COLO829 (cell line): ENCODE measurements around the gene UVSSA.

Experiments used
- DNase-seq: peaks from one replicate; pipeline ENCODE4 v3.0.0; 2012; ENCODE audit warnings: low spot score

Gene UVSSA

GRCh38 chr4:1409079-1409478 lies 62.1 kb downstream of the UVSSA start:
- no peak for DNase-seq

DNA sequence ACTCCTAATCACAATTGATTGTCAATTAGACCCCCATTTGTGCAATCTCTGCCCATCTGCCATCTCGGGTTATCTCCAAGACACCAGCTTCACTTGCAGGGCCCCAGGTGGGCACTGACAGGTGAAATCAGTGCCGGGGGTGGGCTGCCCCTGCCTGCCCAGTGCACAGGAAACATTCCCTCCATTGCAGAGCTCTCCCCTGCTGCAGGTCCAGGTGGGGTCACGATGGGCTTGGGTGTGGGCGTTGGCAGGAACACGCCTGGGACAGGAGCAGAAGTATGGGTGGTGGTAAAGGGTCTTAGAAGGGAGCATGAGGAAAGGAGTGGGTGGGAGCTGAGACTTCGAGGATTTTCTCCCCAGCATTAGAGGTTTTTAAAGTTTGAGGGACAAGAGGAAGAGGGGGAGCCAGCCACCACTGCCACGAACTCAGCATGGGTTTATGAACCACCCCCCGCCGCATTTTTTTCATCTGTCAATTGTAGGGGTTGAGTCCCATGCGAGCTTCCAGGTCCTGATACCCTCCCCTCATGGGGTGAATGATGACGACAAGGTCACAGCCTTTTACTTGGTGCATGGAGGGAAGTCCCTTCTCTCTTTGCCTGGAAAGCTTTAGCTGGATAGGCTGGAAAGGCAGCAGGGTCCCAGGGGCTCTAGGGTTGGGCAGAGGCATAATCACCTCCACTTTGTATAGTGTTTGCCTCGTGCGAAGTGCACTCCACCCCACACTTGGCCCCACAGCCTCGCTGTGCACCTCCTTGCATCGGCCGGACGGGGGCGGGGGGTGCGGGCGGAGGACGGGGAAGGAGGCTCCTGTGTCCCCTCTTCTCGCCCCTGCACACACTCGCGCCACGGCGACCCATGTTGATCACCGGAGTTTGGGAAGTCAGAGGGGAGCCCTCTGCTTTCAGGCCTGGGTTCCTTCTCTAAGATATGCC lies 62.8 kb downstream of the UVSSA start:
- no peak for DNase-seq

DNA sequence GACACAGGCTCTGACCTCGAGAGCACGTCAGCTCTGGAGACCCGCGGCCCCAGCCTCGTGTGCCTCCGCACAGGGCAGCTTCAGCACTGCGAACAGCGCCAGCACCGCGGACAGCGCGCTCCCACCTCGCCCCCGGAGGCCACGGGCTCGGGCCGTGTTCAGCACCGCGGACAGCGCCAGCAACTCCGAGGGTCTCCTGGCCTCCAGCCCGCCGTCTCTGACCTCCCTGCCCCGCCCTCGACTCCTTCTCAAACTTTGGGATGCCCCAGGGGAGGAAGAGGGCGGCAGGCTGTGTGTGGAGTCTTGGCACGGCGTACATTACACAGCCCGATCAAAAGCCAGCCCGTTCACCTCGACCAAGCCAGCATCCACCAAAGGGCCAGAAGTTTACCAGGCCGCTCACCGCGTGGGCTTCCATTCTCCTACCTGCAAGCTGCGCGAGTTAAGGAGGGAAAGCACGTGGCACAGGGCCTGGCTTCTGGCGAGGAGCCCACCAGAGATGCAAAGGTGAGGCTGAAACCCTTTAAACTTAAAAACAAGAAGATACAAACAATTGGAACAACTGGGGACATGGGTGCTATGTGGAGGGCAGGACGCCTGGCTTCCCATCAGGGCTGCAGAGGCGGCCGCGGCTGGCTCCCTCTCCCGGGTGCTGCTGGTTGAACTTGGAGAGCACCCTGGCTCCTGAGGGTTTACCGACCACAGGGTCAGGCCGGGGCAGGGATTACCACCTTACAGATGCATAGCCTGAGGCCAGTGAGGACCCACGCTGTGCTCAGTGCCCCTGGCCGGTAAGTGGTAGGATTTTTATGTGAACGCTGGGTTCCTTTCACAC lies 63.7 kb downstream of the UVSSA start:
- DNase-seq, result peak; percentile 47

DNA sequence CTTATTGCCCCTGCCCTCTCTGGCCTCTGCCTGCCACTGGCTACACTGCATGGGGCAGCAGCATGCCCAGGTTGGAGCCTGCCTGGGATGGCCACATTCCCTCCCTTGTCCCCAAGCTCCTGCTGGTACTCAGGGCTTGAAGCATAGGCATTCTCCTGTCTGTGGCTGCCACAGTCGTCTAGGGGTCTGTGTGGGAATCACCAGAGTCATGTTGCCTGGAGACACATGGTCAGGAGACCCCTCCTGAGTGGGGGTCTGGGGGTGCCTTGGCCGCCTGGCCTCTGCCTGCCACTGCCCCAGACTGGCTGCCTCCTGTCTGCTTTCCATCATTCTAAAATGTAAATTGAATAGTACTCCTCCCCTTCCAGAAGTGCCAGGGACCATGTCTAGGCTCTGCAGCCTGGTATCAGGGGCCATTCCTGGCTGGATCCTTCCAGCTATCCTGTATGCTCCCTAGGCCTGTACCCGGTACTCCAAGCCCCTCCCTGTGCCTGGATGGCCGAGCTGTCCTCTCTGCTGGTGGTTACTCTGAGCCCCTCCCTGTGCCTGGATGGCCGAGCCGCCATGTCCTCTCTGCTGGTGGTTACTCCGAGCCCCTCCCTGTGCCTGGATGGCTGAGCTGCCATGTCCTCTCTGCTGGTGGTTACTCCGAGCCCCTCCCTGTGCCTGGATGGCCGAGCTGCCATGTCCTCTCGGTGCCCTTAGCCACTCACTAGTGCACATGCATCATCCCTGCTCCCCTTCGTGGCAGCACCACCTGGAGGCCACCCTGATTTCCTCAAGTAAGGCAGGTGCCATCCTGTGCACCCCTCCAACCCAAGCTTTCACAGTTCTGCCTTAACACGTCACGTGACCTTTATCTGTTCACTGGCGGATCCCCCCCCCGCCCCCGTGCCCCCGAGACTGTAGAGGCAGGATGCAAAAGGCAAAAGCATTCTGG lies 64.7 kb downstream of the UVSSA start:
- DNase-seq, result no peak

DNA sequence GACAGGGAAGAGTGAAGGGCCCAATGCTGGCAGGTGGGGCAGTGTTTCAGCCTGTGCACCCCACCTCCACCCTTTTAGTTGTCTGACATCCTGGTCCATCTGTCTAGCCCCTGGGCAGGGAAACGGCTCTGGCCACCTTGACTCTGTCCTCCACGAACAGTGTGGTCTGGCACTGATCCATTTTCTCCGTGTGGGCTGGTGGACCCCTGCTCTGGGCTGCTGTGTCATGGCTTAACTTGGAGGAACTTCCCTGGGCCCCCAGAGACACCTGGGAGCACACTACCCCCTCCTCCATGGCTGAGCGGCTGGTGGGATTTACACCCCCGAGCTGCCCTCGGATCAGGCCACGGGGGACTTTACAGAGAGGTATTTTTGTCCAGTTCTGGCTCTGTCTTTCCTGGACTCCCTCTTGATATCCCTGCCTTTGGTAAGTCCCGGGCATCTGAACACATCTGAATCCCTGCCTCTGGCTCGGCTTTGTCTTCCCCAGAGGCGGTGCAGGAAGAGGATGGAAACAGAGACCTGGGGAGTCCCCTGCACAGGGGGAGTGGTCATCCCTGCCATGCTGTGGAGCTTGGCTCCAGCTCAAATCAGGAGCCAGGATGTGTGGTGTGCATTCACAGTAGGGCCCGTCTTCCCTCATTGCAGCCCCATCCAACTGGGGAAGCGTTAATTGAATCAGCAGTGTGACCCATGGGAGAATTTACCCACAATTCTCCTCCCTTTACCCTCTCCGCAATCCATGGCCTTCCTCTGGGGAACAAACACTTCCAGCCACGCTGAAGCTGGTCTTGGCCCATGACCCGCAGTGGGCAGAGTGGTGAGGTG lies 65.6 kb downstream of the UVSSA start:
- no peak for DNase-seq

- no peak for DNase-seq
Measured at GRCh38 chr4:1413204-1413663, 66.2 kb downstream of the UVSSA start.

DNA sequence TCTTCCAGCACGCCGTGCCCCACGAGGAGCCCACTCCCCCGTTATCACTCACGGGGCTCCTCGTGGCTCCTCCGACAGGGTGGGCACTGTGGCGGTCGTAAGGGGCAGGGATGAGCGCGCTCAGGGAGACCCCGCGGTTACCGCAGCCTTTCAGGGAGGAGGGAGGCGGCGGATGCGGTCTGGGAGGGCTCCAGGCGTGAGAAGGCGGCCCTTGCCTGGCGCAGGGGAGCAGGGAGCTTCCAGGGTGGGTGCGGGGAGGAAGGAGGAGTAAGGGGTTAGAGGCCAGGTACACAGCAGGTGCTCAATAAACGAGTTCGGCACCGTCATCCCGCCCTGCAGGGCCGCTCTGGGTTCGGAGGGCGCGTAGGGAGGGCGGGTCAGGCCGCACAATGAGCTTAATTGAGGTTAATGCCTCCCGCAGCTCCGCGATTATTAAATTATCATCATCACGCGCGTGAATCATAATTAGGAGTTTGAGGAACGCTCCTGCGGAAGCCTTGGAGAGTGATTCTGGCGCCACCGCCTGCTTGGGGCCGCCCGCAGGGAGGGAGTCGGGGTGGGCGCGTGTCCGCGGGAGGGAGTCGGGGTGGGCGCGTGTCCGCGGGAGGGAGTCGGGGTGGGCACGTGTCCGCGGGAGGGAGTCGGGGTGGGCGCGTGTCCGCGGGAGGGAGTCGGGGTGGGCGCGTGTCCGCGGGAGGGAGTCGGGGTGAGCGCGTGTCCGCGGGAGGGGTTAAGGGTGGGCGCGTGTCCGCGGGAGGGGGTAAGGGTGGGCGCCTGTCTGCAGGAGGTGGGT lies 66.9 kb downstream of the UVSSA start:
- no peak for DNase-seq

DNA sequence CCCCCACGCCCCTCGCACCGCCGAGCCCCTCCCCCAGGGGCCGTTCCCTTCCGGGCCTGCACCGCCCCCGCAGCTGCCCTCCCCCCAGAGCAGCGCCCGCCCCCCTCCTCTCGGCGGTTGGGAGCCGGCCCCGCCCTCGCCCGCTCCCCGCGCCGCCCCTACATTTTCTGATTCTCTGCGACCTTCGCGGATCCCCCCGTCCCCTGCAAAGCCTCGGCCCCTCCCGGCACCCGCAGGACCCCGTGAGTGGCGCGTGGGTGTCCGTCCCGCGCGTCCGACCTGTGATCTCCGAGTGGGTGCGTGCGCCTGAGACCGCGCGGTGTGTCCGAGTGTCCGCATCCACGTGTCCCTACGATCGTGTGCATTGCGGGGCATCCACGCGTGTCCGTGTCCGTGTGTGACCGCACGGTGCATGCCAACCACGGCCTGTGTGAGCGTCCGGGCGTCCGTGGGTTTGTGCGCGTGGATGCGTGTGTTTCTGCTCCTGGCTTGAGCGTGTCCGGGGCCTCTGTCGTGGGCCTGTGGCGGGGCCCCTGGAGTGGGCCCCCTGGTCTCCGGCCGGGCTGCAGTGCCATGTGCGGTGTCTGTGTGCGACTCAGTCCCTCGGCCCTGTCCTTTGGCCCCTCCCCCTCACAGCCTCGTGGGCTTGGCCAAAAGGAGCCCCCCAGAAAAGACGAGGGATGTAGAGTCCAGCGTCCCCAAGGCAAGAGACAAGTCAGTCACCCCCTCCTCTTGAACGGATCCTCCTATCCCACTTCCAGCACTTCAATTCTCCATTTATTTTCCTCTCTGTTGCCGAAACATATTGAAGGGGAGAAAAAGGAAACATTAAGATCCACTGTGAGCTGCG lies 68.0 kb downstream of the UVSSA start:
- DNase-seq, result no peak

- no peak for DNase-seq
Measured at GRCh38 chr4:1415681-1415981, 68.6 kb downstream of the UVSSA start.

- DNase-seq, result no peak
Measured at GRCh38 chr4:1416051-1416947, 69.3 kb downstream of the UVSSA start.

GRCh38 chr4:1416948-1417260 lies 69.9 kb downstream of the UVSSA start:
- no peak for DNase-seq

- DNase-seq, result no peak
Measured at GRCh38 chr4:1417522-1418390, 70.7 kb downstream of the UVSSA start.

DNA sequence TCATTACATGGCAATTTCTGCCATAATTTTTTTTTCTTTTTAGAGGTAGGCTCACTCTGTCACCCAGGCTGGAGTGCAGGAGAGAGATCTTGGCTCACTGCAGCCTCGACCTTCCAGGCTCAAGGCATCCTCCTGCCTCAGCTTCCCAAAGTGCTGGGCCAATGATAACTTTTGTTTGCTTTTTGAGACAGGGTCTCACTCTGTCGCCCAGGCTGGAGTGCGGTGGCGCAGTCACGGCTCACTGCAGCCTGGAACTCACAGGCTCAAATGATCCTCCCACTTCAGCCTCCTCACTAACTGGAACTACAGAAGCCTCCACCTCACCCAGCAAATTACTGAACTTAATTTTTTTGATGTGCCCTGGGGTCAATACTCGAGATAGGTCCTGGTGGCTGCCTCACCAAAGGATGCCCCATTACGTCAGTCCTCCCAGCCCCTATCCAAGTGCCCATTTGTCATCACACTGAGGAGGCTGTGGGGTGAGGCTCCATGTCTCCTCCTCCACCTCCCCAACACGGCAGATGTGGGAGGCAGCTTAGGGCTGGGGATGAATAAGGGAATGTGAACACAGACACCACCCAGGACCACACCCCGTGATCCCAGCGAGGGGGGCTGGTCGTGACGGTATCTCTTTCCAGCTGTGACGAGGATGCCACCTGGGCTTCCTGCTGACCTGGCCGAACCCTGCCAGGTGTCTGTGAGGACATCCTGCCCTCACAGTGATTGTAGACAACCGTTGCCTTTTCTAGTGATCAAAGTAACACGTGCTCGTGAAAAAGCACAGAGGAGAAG lies 71.7 kb downstream of the UVSSA start:
- no peak for DNase-seq

- DNase-seq, result no peak
Measured at GRCh38 chr4:1419708-1420107, 72.7 kb downstream of the UVSSA start.

DNA sequence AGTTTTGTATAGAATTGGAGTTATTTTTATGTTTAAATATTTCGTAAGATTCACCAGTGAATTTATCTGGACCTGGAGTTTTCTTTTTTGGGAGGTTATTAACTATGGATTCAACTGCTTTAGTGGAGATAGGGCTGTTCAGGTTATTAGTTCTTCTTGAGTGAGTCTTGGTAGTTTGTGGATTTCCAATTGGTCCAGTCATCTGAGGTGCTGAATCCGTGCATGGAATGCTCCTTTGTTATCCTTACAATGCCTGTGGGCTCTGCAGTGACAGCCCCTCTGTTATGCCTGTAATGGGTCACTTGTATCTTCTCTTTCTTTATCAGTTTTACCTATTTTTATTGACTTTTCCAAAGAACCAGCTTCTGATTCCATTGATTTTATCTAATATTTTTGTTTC lies 74.6 kb downstream of the UVSSA start:
- DNase-seq, result no peak

DNA sequence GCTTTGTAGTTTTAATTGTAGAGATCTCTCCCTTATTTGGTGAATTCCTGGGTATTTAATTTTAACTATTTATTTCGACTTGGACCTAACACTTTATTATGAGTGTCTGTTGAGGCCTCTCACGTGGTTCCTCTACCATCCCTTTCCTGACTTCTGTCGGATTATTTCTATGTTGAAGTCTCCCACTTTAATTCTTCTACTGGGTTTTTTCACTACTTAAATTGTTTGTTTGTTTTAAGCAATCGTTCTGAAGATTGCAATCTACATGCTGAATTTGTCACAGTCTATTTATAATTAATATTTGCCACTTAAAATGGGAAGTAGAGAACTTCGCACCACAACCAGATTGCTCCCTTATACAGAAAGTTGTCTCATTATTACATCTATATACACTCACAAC lies 80.0 kb downstream of the UVSSA start:
- no peak for DNase-seq
